CD4-positive, alpha-beta T cell treated with Interleukin-15 for 1 hour (primary cell): ENCODE data around the gene LEFTY2.

Experiments used
- DNase-seq: peaks from one replicate; pipeline ENCODE4 v3.0.0-alpha.2; 2020

The LEFTY2 gene

GRCh38 chr1:225928186-225929175 lies 12.5 kb downstream of the LEFTY2 start:
- DNase-seq = no peak

- DNase-seq = no peak
Measured at GRCh38 chr1:225926551-225927113, 14.4 kb downstream of the LEFTY2 start.

GRCh38 chr1:225923692-225924555 lies 17.1 kb downstream of the LEFTY2 start, which contains the start of gene PYCR2:
Gene PYCR2 (minus strand): TSS chr1:225924250. CDS start chr1:225924110, 140 bp downstream.
- peak; percentile 95 for DNase-seq

GRCh38 chr1:225923381-225923691 lies 17.7 kb downstream of the LEFTY2 start:
- DNase-seq = no peak

- no peak for DNase-seq
Measured at GRCh38 chr1:225921734-225922709, 19.0 kb downstream of the LEFTY2 start.

- no peak for DNase-seq
Measured at GRCh38 chr1:225919906-225920305, 21.1 kb downstream of the LEFTY2 start.

GRCh38 chr1:225918280-225918679 lies 22.7 kb downstream of the LEFTY2 start:
- DNase-seq = no peak

GRCh38 chr1:225917536-225917935 lies 23.5 kb downstream of the LEFTY2 start:
- DNase-seq = no peak

- DNase-seq = no peak
Measured at GRCh38 chr1:225917101-225917500, 23.9 kb downstream of the LEFTY2 start.

GRCh38 chr1:225915538-225915991 lies 25.5 kb downstream of the LEFTY2 start:
- no peak for DNase-seq

- no peak for DNase-seq
Measured at GRCh38 chr1:225914947-225915346, 26.1 kb downstream of the LEFTY2 start.

GRCh38 chr1:225914391-225914790 lies 26.6 kb downstream of the LEFTY2 start:
- no peak for DNase-seq

- DNase-seq = peak; percentile 71
Measured at GRCh38 chr1:225911191-225912130, 29.6 kb downstream of the LEFTY2 start.

- no peak for DNase-seq
Measured at GRCh38 chr1:225909477-225909876, 31.5 kb downstream of the LEFTY2 start.

GRCh38 chr1:225908773-225909172 lies 32.2 kb downstream of the LEFTY2 start:
- no peak for DNase-seq

GRCh38 chr1:225908013-225908640 lies 32.9 kb downstream of the LEFTY2 start:
- no peak for DNase-seq

GRCh38 chr1:225907341-225907740 lies 33.7 kb downstream of the LEFTY2 start:
- no peak for DNase-seq

- no peak for DNase-seq
Measured at GRCh38 chr1:225906467-225906866, 34.6 kb downstream of the LEFTY2 start.

GRCh38 chr1:225903623-225904022 lies 37.4 kb downstream of the LEFTY2 start:
- DNase-seq = no peak
